Left lobe of liver (tissue), 2 donors: ENCODE measurements around the gene ECHDC1. TPM values are rescaled to one million over a fixed set of nuclear protein-coding genes. Genes with fewer than 3 reads are reported as not detected.
"Not testable (repeated sequence)": the region's sequence is repeated elsewhere in the genome, so short reads cannot be mapped to it uniquely, and the experiment has no call there.

Experiments used
- ATAC-seq: fragments of 200-7000 bp; cut with Tn5 transposase; one replicate; pipeline ENCODE4 v1.9.1; 2020; ENCODE audit warnings: mild to moderate bottlenecking, moderate library complexity
- DNase-seq: peaks from one replicate; pipeline ENCODE4 v3.0.0-alpha.2; 2020; ENCODE audit warnings: low spot score
- total RNA-seq: library from RNA; stranded (reverse); gene quantifications from one replicate; pipeline ENCODE4 v1.2.1, GENCODE V29; 2021
- donor health status: DM: no; HTN: no; CAD: no; lungs with moderate emphysema.
- donor health status: DM: no; HTN: yes; CAD: no.

Gene ECHDC1, protein sequence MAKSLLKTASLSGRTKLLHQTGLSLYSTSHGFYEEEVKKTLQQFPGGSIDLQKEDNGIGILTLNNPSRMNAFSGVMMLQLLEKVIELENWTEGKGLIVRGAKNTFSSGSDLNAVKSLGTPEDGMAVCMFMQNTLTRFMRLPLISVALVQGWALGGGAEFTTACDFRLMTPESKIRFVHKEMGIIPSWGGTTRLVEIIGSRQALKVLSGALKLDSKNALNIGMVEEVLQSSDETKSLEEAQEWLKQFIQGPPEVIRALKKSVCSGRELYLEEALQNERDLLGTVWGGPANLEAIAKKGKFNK
- 36.6 TPM for total RNA-seq

DNA sequence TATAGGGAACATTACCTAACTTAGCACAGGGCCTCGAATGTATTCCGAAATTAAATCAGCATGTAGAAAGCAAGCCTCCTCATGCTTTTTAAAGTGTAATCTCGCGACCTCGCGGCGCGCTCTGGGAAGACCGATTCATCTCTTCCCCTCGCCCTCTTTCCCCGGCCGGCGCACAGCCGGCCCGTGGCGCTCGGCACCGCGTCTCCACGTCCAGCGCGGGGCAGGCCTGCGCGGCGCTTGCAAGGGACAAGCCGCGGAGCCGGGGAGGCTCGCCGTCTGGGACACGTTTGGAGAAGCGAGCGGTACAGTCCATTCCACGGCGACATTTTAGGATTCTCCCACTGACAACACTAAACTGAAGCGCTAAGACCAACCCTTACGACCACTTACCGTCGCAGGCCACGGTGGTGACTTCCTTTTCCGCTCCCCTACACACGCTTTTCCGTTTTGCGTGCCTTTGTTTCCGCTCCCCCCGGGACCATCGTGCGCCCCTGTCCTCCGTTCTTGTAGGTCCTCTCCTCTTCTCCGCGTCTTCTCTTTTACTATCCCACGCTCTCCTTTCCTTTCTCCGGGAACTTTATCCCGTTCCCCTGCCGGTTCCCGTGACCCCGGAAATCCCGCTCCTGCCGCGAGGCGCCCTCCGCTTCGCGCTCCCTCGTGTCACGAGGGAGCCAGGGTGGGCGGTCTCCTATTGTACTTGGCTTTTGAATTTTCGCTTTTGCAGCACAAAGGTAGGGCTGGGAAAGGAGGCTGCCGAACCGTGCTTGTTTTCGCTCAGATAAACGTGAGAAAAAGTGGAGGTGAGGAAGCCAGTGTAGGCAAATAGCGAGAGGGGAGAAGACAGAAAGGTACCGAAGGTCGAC lies at the start of gene ECHDC1:
Gene ECHDC1 (minus strand): TSS at position 664 of the 863 bp plus-strand sequence. CDS start 12,581 bp downstream, outside the sequence.
- ATAC-seq: peak; percentile 81
- peak; percentile 73 for DNase-seq

DNA sequence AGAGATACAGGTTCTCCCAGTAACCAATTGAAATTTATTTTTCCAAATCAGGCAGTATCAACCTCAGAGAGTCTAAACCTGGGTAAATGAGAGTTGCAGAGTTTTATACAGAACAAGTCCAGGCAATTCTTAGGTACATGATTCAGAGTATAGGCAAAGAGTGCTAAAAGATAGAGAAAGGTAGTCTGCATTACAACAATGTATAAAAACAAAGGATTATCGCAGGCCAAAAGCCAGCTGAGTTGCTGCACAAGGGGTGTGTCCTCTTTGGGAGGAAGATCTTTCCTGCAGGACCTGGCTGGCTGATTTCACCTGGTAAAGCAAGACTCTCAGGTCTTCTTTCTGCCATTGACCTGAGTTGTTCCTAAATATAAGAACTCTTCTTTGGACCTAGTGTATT lies 48.9 kb upstream of the ECHDC1 start:
- ATAC-seq (no peak), DNase-seq (no peak)

DNA sequence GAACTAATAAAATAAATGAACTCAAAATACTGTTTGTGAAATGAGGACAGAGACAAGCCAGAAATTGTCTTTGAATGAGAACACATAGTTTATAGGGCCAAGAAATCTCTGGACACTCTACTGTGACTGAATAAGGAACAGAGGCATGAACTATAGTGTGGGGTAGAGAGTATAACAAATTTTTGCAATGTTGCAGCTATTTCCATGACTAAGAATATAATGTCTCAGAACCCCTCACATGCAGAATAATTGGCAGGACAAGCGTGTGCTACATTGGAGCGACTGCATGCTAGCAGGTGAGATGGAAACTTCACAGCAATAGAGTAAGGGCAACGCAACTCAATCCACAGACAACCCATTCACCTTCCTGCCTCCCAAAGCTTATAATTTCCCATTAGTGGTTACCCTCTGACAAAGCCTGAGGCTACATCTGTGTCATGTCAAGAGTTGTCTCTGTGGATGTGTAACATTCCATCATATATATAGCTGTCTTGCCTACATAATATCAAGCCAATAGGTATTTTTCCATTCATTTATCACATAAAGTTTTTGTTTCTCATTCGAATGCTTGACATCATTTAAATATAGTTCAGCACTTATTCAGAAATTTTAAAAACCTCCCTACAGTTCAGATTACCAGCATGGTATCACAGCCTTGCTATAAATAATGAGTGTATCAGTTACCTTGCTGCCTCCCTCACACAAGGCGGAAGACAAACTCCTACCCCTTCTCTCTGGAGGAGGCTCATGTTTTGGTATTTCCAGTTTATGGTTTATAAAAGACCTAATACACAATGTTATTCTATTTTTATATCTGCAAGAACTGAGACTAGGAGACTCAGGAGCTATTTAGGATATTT lies 47.9 kb upstream of the ECHDC1 start:
- no peak for DNase-seq
- no peak for ATAC-seq

- ATAC-seq (no peak), DNase-seq (no peak)
Measured at GRCh38 chr6:127389706-127390105, 46.3 kb upstream of the ECHDC1 start.

GRCh38 chr6:127385668-127386430 lies 42.4 kb upstream of the ECHDC1 start:
- ATAC-seq: no peak
- no peak for DNase-seq

- ATAC-seq, DNase-seq: not testable (repeated sequence)
Measured at GRCh38 chr6:127384848-127385247, 41.4 kb upstream of the ECHDC1 start.

GRCh38 chr6:127383988-127384387 lies 40.6 kb upstream of the ECHDC1 start:
- DNase-seq: no peak
- no peak for ATAC-seq

GRCh38 chr6:127382413-127382812 lies 39.0 kb upstream of the ECHDC1 start:
- no peak for DNase-seq
- no peak for ATAC-seq

DNA sequence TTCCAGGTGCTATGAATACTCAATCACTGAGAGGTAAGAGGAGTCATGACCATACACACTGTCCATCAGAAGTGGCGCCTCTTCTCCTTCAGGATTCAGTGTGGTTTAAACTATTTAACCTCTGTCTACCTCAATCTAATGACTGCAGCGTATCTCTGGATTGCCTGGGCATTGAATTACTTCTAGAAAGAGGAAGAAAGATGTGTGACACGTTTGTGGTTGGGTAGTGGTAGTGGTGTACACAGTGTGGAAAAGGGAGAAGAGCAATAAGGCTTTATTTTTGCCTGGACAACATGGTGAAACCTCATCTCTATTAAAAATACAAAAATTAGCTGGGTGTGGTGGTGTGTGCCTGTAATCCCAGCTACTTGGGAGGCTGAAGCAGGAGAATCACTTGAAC lies 38.0 kb upstream of the ECHDC1 start:
- DNase-seq (no peak), ATAC-seq (no peak)

GRCh38 chr6:127376685-127377084 lies 33.3 kb upstream of the ECHDC1 start:
- DNase-seq (no peak), ATAC-seq (no peak)

DNA sequence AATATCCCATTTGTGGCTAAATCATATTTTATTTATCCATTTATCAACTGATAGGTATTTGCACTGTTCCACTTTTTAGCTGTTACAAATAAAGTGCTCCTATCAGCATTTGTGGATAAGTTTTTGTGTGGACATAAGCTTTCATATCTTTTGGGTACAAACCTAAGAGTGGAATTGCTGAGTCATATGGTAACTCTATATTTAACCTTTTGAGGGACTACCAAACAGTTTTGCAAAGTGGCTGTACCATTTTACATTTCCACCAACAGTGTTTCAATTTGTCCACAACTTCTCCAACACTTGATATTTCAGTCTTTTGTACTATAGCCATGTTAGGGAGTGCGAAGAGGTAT lies 23.6 kb upstream of the ECHDC1 start:
- ATAC-seq (no peak), DNase-seq (no peak)

GRCh38 chr6:127366282-127367022 lies 23.0 kb upstream of the ECHDC1 start:
- ATAC-seq (no peak), DNase-seq (no peak)

DNA sequence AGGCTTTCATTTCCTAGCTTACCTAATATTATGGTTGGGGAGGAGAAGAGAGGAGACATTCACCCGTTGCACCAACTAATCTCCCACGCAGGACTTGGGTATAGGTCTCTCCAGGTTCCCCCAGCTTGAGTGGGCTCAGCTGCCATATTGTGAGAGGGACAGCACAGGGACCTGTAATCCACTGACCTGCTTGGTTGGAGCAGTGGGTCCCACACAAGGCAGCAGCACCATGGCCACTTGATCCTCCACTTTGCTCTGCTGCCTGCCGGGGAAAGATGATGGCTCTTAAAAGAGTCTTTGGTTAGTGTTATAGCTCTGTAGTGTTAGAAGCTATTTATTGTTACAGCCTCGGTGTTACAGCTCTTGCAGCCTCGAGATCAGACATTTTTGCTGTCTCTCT lies 22.5 kb upstream of the ECHDC1 start:
- no peak for ATAC-seq

DNA sequence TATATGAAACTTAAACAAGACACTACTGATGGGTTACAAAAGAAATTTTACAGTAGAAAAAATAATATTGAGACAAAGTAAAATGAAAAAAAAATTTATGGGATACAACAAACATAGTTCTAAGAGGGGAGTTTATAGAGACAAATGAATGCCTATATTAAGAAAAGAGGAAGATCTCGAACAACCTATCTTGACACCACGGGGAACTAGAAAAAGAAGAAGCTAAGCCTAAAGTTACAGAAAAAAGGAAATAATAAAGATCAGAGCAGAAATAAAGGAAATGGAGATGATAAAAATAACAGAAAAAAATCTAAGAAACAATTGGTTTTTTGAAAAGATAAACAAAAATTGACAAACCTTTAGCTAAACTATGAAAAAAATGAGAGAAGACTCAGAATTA lies 9.1 kb upstream of the ECHDC1 start:
- DNase-seq (no peak), ATAC-seq (no peak)

More for the DNA sequence above, 22.5 kb upstream of the ECHDC1 start:
- no peak for DNase-seq

GRCh38 chr6:127349980-127350379 lies 6.6 kb upstream of the ECHDC1 start:
- no peak for ATAC-seq
- no peak for DNase-seq

DNA sequence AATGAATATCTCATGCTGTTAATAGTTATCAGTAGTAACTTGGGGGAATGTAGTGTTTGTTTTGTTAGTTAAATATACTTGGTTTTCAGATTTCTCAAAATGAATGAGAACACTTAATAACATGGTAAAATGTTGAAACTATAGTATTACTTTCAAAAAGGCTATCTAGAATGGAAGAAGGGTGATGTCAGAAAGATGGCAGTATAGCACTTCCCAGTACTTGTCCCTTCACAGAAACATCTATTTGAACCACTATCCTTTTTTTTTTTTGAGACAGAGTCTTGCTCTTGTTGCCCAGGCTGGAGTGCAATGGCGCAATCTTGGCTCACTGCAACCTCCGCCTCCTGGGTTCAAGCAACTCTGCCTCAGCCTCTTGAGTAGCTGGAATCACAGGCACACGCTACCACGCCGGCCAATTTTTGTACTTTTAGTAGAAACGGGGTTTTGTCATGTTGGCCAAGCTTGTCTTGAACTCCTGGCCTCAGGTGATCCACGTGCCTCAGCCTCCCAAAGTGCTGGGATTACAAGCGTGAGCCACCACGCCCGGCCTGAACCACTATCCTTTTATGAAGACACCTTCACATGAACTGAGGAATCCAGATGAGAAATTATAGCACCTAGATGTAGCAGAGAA lies 4.7 kb upstream of the ECHDC1 start:
- ATAC-seq: no peak
- no peak for DNase-seq

GRCh38 chr6:127347178-127347577 lies 3.8 kb upstream of the ECHDC1 start:
- no peak for ATAC-seq
- DNase-seq: no peak

DNA sequence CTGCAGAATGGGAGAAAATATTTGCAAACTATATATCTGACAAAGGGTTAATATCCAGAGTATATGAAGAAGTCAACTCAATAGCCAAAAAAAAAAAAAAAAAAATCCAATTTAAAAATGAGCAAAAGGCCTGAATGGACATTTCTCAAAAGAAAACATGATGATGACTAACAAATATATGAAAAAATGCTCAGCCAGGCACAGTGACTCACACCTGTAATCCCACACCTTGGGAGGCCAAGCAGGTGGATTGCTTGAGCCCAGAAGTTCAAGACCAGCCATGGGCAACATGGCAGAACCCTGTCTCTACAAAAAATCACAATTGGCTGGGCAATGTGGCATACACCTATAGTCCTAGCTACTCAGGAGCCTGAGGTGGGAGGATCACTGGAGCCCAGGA lies 2.1 kb upstream of the ECHDC1 start:
- no peak for DNase-seq
- ATAC-seq: no peak
